ENCODE measurements around the gene RUFY4.

DNA sequence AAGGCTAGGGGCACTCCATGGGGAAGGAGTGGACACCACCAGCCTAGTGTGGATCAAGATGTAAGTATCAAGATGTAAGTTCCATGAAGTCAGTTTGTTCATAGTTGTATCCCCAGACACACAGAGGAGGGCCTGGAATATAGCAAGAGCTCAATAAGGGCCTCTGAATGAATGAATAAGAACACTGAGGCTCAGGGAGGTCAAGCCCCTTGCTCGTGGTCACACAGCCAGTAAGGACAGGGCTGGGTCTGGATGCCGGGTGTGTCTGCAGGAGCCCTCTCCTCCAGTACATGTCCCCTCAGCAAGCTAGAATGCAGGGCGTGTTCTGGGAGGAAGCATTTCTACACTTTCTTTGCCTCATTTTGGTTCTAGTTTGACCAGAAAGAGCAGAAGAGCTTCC, 2.9 kb downstream of the RUFY4 start:
- TF ChIP-seq EZH2 (IDR thresholded peaks at IDR 0.05; ENCODE audit: borderline replicate concordance, low read length) = no peak
- TF ChIP-seq, protein P1, sequence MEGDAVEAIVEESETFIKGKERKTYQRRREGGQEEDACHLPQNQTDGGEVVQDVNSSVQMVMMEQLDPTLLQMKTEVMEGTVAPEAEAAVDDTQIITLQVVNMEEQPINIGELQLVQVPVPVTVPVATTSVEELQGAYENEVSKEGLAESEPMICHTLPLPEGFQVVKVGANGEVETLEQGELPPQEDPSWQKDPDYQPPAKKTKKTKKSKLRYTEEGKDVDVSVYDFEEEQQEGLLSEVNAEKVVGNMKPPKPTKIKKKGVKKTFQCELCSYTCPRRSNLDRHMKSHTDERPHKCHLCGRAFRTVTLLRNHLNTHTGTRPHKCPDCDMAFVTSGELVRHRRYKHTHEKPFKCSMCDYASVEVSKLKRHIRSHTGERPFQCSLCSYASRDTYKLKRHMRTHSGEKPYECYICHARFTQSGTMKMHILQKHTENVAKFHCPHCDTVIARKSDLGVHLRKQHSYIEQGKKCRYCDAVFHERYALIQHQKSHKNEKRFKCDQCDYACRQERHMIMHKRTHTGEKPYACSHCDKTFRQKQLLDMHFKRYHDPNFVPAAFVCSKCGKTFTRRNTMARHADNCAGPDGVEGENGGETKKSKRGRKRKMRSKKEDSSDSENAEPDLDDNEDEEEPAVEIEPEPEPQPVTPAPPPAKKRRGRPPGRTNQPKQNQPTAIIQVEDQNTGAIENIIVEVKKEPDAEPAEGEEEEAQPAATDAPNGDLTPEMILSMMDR (IDR thresholded peaks at IDR 0.05; ENCODE audit: low read length) = no peak

All from OCI-LY1 (cell line).